Glutamatergic neuron (in vitro differentiated cells): Measurements from ENCODE around the gene FTCD. TPM values are rescaled to one million over a fixed set of nuclear protein-coding genes. Genes with fewer than 3 reads are reported as not detected.

Source experiments
- DNase-seq: peaks from one replicate; pipeline ENCODE4 v3.0.0; 2022
- H3K27ac Mint-ChIP-seq: one replicate; pipeline ENCODE4 v1.8.0; 2020; ENCODE audit warnings: mild to moderate bottlenecking, mixed read lengths, inconsistent platforms; ENCODE audit not compliant: unreplicated experiment
- H3K27me3 Mint-ChIP-seq: one replicate; pipeline ENCODE4 v1.8.0; 2020; ENCODE audit warnings: mild to moderate bottlenecking, moderate library complexity, mixed read lengths, inconsistent platforms; ENCODE audit not compliant: unreplicated experiment
- H3K36me3 Mint-ChIP-seq: one replicate; pipeline ENCODE4 v1.8.0; 2020; ENCODE audit warnings: mild to moderate bottlenecking, mixed read lengths, inconsistent platforms; ENCODE audit not compliant: unreplicated experiment
- H3K4me1 Mint-ChIP-seq: one replicate; pipeline ENCODE4 v1.8.0; 2020; ENCODE audit warnings: mild to moderate bottlenecking, low read depth, mixed read lengths, inconsistent platforms; ENCODE audit not compliant: unreplicated experiment
- H3K4me3 Mint-ChIP-seq: one replicate; pipeline ENCODE4 v1.8.0; 2020; ENCODE audit warnings: mild to moderate bottlenecking, mixed read lengths, inconsistent platforms; ENCODE audit not compliant: unreplicated experiment
- H3K9me3 Mint-ChIP-seq: one replicate; pipeline ENCODE4 v1.8.0; 2020; ENCODE audit warnings: mild to moderate bottlenecking, moderate library complexity, mixed read lengths, inconsistent platforms; ENCODE audit not compliant: unreplicated experiment
- total RNA-seq: library from RNA; stranded (reverse); fragmentation: NEBNext Ultra II Directional; extraction: Animal tissue kit (Norgen Biotek cat#: 25700); gene quantifications from one replicate; pipeline ENCODE4 v1.2.1, GENCODE V29; 2021; ENCODE audit not compliant: unreplicated experiment
- TF ChIP-seq, protein P1 (sequence below): fragments of 200-600 bp; sonication (generic); IDR thresholded peaks from one replicate; pipeline ENCODE4 v1.5.0; 2021; ENCODE audit not compliant: partially characterized antibody, unreplicated experiment

The FTCD gene
- total RNA-seq, 1 donor from 2014 or later: 13.4 TPM

DNA sequence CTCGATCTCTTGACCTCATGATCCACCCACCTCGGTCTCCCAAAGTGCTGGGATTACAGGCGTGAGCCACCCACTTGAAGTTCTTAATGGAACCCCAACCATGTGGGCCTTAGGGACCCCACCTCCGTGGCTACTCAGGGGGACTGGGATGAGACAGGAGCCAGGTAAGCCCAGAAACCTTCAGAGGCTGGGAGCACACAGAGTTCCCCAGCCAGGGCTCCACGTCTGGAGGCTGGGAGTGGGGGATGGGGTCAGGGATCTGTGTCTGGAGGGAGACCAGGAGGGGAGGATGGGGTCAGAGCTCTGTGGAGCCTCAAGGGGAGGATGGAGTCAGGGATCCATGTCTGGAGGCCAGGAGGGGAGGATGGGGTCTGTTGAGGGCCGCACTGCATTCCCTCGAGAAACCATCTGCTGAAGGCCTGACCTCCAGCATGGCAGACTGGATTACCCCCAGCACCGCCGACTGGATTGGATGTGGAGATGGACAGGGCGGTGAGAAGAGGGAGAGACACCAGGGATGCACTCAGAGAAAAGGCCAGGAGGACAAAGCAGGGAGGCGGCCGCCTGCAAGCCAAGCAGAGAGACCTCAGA lies 2.1 kb upstream of the FTCD start:
- H3K4me3 Mint-ChIP-seq: no peak overlapping the region
- no peaks in the 10 kb centered on the region for H3K36me3 Mint-ChIP-seq
- H3K9me3 Mint-ChIP-seq: peaks cover 10% of the 10 kb centered on the region
- TF ChIP-seq, protein P1, sequence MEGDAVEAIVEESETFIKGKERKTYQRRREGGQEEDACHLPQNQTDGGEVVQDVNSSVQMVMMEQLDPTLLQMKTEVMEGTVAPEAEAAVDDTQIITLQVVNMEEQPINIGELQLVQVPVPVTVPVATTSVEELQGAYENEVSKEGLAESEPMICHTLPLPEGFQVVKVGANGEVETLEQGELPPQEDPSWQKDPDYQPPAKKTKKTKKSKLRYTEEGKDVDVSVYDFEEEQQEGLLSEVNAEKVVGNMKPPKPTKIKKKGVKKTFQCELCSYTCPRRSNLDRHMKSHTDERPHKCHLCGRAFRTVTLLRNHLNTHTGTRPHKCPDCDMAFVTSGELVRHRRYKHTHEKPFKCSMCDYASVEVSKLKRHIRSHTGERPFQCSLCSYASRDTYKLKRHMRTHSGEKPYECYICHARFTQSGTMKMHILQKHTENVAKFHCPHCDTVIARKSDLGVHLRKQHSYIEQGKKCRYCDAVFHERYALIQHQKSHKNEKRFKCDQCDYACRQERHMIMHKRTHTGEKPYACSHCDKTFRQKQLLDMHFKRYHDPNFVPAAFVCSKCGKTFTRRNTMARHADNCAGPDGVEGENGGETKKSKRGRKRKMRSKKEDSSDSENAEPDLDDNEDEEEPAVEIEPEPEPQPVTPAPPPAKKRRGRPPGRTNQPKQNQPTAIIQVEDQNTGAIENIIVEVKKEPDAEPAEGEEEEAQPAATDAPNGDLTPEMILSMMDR: no peak
- peak overlapping the region; percentile 80 for H3K27ac Mint-ChIP-seq
- DNase-seq: no peak
- H3K4me1 Mint-ChIP-seq: peaks cover 8% of the 10 kb centered on the region
- H3K27me3 Mint-ChIP-seq: peaks cover 4% of the 10 kb centered on the region

DNA sequence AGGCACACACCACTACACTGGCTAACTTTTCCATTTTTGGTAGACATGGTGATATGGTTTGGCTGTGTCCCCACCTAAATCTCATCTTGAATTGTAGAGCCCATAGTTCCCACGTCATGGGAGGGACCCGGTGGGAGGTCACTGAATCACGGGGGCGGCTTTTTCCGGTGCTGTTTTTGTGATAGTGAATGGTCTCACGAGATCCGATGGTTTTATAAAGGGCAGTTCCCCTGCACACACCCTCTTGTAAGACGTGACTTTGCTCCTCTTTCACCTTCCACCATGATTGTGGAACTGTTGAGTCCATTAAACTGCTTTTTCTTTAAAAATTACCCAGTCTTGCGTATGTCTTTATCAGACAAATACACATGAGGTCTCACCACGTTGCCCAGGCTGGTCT lies 1.3 kb upstream of the FTCD start:
- no peak overlapping the region for H3K4me3 Mint-ChIP-seq
- H3K9me3 Mint-ChIP-seq: peaks cover 13% of the 10 kb centered on the region
- peaks cover 6% of the 10 kb centered on the region for H3K27me3 Mint-ChIP-seq
- TF ChIP-seq, protein P1: no peak
- no peak overlapping the region for H3K27ac Mint-ChIP-seq
- H3K36me3 Mint-ChIP-seq: no peaks in the 10 kb centered on the region
- DNase-seq: peak; percentile 12
- peaks cover 8% of the 10 kb centered on the region for H3K4me1 Mint-ChIP-seq

DNA sequence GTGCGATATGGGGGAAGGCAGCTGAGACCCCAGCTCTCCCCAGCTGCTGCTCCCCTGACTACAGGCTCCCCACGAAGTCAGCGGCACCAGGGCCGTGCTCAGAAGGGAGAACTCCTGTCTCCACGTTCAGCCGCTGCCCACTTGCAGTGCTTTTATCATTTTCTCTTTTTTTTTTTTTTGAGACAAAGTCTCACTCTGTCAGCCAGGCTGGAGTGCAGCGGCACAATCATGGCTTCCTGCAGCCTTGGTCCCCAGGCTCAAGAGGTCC lies 933 bp upstream of the FTCD start:
- H3K27me3 Mint-ChIP-seq: peaks cover 6% of the 10 kb centered on the region
- H3K27ac Mint-ChIP-seq: no peak overlapping the region
- peaks cover 8% of the 10 kb centered on the region for H3K4me1 Mint-ChIP-seq
- DNase-seq: no peak
- peaks cover 13% of the 10 kb centered on the region for H3K9me3 Mint-ChIP-seq
- no peaks in the 10 kb centered on the region for H3K36me3 Mint-ChIP-seq
- TF ChIP-seq, protein P1: no peak
- H3K4me3 Mint-ChIP-seq: no peak overlapping the region

DNA sequence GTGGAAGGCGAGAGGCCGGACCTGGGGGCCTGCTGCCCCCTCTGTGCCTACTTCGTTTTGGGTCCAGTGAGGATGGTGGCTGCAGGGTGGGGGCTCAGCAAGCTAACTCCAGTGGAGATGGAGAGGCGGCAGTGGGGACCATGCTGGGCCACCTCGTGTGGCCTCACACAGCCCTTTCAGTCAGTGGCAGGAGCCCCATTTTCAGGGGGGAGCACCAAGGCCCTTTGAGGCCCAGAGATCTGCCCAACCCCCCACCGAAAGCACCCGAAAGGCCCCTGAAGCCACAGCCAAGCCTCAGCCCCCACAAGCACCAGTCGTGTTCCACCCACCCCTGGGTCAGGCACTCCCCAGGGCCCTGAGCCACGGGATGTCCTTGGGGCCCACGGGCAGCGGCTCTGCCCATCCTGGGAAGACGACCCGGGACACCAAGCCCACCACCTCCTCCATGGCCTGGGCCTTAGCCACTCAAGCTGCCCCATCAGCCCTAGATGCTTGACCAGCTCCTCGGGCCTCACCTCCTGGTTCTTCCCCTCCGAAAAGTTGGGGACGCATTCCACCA lies 345 bp downstream of the FTCD start:
- no peak overlapping the region for H3K27ac Mint-ChIP-seq

More for the DNA sequence above, 345 bp downstream of the FTCD start:
- H3K36me3 Mint-ChIP-seq: no peaks in the 10 kb centered on the region
- TF ChIP-seq, protein P1: no peak
- no peak overlapping the region for H3K4me3 Mint-ChIP-seq
- H3K9me3 Mint-ChIP-seq: peaks cover 13% of the 10 kb centered on the region
- H3K27me3 Mint-ChIP-seq: peaks cover 6% of the 10 kb centered on the region
- peak; percentile 10 for DNase-seq
- H3K4me1 Mint-ChIP-seq: peaks cover 8% of the 10 kb centered on the region
